Skeletal muscle tissue (tissue), 4 donors: ENCODE results near the gene TMEM61. TPM values are rescaled to one million over a fixed set of nuclear protein-coding genes. Genes with fewer than 3 reads are reported as not detected.
"Not testable (repeated sequence)": the region's sequence is repeated elsewhere in the genome, so short reads cannot be mapped to it uniquely, and the experiment has no call there.

Experiments
- H3K27ac ChIP-seq: one replicate; pipeline ENCODE4 v1.7.0; 2013; ENCODE audit warnings: mild to moderate bottlenecking, low read depth, low read length, inconsistent platforms
- H3K27me3 ChIP-seq, 3 donors: one replicate each; pipeline ENCODE4 v1.7.0; 2013; ENCODE audit warnings: low read length in 3 of 3; ENCODE audit not compliant: control insufficient read depth in 3 of 3, insufficient read depth in 3 of 3
- H3K36me3 ChIP-seq, 3 donors: one replicate each; pipeline ENCODE4 v1.7.0; 2013; ENCODE audit warnings: low read length in 3 of 3; ENCODE audit not compliant: control insufficient read depth in 3 of 3, insufficient read depth in 3 of 3
- H3K4me1 ChIP-seq, 3 donors: one replicate each; pipeline ENCODE4 v1.7.0; 2013; ENCODE audit warnings: low read length in 3 of 3, mild to moderate bottlenecking in 3 of 3; ENCODE audit not compliant: control insufficient read depth in 3 of 3, insufficient read depth in 3 of 3
- H3K4me3 ChIP-seq, 3 donors: one replicate each; pipeline ENCODE4 v1.7.0; 2013; ENCODE audit warnings: low read length in 3 of 3
- H3K9ac ChIP-seq, 3 donors: one replicate each; pipeline ENCODE4 v1.7.0; 2013; ENCODE audit warnings: low read length in 3 of 3, mild to moderate bottlenecking in 3 of 3, moderate library complexity in 2 of 3, low read depth in 1 of 3
- H3K9me3 ChIP-seq, 3 donors: one replicate each; pipeline ENCODE4 v1.7.0; 2013; ENCODE audit warnings: low read length in 3 of 3; ENCODE audit not compliant: control insufficient read depth in 3 of 3
- total RNA-seq: library from RNA; depleted of rRNA; stranded (reverse); fragments of >200 nt; gene quantifications from one replicate; pipeline ENCODE4 v1.2.3, GENCODE V29; 2014
- donor health status: Osteomylitis.

Gene TMEM61
- total RNA-seq, 1 donor from 2014 or later = not detected

DNA sequence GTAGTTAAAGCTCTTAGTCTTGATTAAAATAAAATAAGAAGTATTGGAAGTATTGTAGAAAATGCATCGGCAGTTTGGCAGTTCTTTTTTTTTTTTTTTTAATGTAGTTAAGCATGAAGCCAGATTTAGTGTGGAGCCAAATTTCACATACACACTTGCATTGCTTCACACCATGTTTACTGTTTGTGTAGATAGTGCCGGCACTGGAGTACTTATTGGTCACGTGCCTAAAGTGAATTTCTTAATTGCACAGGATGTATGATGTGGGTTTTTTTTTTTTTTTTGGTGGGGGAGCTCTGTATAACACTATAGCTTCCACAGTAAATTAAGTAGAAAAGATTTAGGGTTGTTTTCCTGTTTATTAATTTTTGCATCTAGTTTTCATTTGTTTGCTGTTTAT, 21.2 kb upstream of the TMEM61 start:
- H3K4me3 ChIP-seq = no peak overlapping the region
- no peaks in the 10 kb centered on the region for H3K9me3 ChIP-seq
- no peak overlapping the region for H3K9ac ChIP-seq
- H3K36me3 ChIP-seq = no peaks in the 10 kb centered on the region
- no peaks in the 10 kb centered on the region for H3K4me1 ChIP-seq
- no peaks in the 10 kb centered on the region for H3K27me3 ChIP-seq
- no peak overlapping the region for H3K27ac ChIP-seq

- Histone ChIP-seq H3K4me3 (no peak overlapping the region), H3K36me3 (no peaks in the 10 kb centered on the region), H3K27me3 (peaks cover 0 to 8% (median 0%) of the 10 kb centered on the region in 3 donors), H3K4me1 (peaks cover 0 to 6% (median 0%) of the 10 kb centered on the region in 3 donors), H3K9me3 (no peaks in the 10 kb centered on the region), H3K27ac (no peak overlapping the region), H3K9ac (no peak overlapping the region)
Observed at GRCh38 chr1:54962612-54963395, 17.6 kb upstream of the TMEM61 start.

DNA sequence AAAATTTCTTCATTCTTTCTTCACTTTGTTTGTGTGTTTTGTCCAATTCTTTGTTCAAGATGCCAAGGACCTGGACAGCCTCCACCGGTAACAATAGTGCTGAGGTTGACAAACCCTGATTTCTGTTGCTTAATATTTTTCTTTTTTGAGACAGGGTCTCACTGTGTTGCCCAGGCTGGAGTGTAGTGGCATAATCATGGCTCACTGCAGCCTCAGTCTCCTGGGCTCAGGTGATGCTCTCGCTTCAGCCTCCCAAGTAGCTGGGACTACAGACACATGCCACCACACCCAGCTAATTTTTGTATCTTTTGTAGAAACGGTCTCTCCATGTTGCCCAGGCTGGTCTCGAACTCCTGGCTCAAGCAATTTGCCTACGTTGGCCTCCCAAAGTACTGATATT, 16.6 kb upstream of the TMEM61 start:
- H3K4me1 ChIP-seq, H3K4me3 ChIP-seq, H3K27me3 ChIP-seq, H3K9ac ChIP-seq, H3K36me3 ChIP-seq, H3K9me3 ChIP-seq, H3K27ac ChIP-seq: not testable (repeated sequence)

- Histone ChIP-seq H3K4me1 (peaks cover 0 to 6% (median 0%) of the 10 kb centered on the region in 3 donors), H3K9ac (no peak overlapping the region), H3K36me3 (no peaks in the 10 kb centered on the region), H3K9me3 (no peaks in the 10 kb centered on the region), H3K4me3 (peak overlapping the region in 2 of 3 donors; percentile 27 to 45), H3K27me3 (peaks cover 0 to 8% (median 0%) of the 10 kb centered on the region in 3 donors), H3K27ac (no peak overlapping the region)
Observed at GRCh38 chr1:54965624-54966340, 14.6 kb upstream of the TMEM61 start.

DNA sequence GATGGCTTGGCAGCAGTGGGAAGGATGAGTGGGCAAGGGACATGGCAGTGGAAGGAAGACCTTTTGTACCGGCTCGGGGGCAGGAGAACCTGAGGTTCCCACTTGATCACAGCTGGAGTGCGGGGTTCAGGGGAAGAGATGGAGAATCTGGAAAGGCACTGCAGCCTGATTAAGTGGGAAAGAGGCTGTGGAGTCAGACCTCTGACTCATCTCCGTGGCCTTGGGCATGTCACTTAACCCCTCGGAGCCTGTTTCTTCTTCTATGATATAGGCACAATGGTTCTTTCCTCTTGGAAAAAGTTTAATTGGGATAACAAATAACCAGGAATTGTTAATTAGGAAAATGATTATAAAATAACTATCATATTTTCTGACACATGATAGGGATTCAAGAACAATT, 13.1 kb upstream of the TMEM61 start:
- Histone ChIP-seq H3K4me1 (peaks cover 0 to 15% (median 0%) of the 10 kb centered on the region in 3 donors), H3K9ac (no peak overlapping the region), H3K27ac (no peak overlapping the region), H3K27me3 (peaks cover 0 to 8% (median 0%) of the 10 kb centered on the region in 3 donors), H3K4me3 (no peak overlapping the region), H3K36me3 (no peaks in the 10 kb centered on the region), H3K9me3 (no peaks in the 10 kb centered on the region)

DNA sequence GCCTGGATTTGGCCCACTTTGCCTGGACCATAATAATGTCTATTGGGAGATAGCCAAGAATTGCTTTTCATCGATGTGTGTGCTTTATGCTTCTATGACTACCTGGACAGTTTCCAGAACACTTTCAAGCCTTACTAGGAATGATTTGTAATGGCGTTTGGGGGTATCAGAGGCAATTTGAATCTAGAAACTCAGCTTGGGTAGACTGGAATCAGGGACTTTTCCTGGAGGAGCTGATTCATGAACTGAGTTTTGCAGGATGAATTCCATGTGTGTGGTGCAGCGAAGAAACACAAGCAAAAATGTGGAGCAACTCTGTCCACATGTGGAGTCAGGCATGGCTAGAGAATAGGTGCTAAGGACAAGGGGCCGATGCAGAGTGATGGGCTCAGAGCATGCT, 11.9 kb upstream of the TMEM61 start:
- Histone ChIP-seq H3K9me3 (no peaks in the 10 kb centered on the region), H3K4me1 (peaks cover 0 to 27% (median 7%) of the 10 kb centered on the region in 3 donors), H3K36me3 (no peaks in the 10 kb centered on the region), H3K27ac (no peak overlapping the region), H3K4me3 (no peak overlapping the region), H3K9ac (no peak overlapping the region), H3K27me3 (peaks cover 0 to 8% (median 0%) of the 10 kb centered on the region in 3 donors)

DNA sequence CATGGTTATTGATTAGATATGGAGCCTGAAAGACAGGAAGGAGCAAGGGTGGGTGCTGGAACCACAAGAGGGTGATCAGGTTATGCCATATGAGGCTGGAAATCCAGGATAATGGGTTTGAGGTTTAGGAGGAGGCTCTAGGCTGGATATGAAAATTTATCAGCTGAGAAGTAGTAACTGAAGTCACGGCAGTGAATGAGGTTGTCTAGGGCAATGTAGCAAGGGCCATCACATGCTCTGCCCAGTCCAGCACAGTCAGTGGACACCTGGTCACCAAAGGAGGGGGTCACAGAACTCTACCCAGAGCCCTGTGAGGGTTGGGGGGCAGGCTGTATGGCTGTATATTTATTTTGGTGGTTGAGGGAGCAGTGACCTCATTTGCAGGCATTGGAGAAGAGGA, 10.5 kb upstream of the TMEM61 start:
- Histone ChIP-seq H3K27ac (no peak overlapping the region), H3K9me3 (no peaks in the 10 kb centered on the region), H3K9ac (no peak overlapping the region), H3K36me3 (no peaks in the 10 kb centered on the region), H3K4me1 (peaks cover 0 to 29% (median 7%) of the 10 kb centered on the region in 3 donors), H3K27me3 (peaks cover 0 to 8% (median 0%) of the 10 kb centered on the region in 3 donors), H3K4me3 (no peak overlapping the region)

GRCh38 chr1:54970901-54971300, 9.5 kb upstream of the TMEM61 start:
- Histone ChIP-seq H3K4me1 (peaks cover 0 to 24% (median 7%) of the 10 kb centered on the region in 3 donors), H3K9ac (no peak overlapping the region), H3K4me3 (no peak overlapping the region), H3K27ac (no peak overlapping the region), H3K9me3 (no peaks in the 10 kb centered on the region), H3K27me3 (peaks cover 0 to 8% (median 0%) of the 10 kb centered on the region in 3 donors), H3K36me3 (no peaks in the 10 kb centered on the region)

DNA sequence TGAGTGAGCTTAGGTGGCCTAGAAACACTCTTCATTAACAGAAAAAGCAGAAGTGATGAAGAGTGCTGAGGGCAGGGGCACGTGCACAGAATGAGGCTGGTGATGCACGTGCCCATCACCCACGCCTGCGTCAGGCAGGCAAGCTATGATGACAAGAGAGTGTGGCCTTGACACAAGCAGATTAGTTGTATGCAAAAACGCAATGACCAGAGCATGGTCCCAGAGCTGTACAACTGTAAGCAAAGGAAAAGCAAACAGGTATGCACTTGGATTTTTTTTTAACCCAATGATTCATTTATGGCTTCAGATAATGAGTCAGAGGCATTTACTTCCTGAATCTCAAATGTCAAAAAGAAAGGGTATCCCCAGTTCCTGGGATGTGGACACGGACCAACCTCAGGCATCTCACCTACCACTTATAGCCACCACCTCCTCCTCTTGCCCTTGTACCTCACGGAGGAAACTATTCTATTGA, 9.1 kb upstream of the TMEM61 start:
- Histone ChIP-seq H3K27ac (no peak overlapping the region), H3K4me3 (no peak overlapping the region)

DNA sequence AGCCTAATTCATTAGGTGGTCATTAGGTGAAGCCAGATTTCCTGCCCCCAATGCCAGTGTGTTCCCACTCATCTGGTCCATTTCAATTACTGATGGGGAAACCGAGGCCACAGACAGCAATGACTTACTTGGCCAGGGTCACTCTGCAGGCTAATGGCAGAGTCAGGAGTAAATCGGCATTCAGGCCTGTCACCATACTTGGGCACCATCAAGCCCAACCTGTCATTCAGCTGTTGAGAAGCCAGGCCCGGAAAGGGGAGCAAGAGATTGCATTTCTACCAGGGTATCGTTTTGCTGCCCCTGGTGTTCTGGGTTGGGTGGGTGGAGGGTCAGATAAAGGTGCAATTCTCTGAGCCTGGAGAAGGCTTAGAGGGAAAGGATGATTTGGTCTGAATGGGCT, 8.0 kb upstream of the TMEM61 start:
- Histone ChIP-seq H3K27ac (no peak overlapping the region), H3K4me3 (no peak overlapping the region), H3K9me3 (no peaks in the 10 kb centered on the region), H3K36me3 (no peaks in the 10 kb centered on the region), H3K4me1 (peaks cover 0 to 23% (median 7%) of the 10 kb centered on the region in 3 donors), H3K9ac (no peak overlapping the region), H3K27me3 (no peaks in the 10 kb centered on the region)

More for the DNA sequence above, 9.1 kb upstream of the TMEM61 start:
- Histone ChIP-seq H3K4me1 (peaks cover 0 to 23% (median 7%) of the 10 kb centered on the region in 3 donors), H3K9me3 (no peaks in the 10 kb centered on the region), H3K9ac (no peak overlapping the region), H3K36me3 (no peaks in the 10 kb centered on the region), H3K27me3 (peaks cover 0 to 8% (median 0%) of the 10 kb centered on the region in 3 donors)
